ENCODE measurements around the gene RAB6B. TPM values are rescaled to one million over a fixed set of nuclear protein-coding genes. Genes with fewer than 3 reads are reported as not detected.
A peak's percentile ranks its signal among the peaks of the same experiment; 100 is the strongest.

RAB6B gene
- total and polyA plus RNA-seq, 2 of the 8 experiments (the other 6 are each of a cell fraction or from before 2014, with no cell fraction given), result 7.9 to 15.6 TPM

DNA sequence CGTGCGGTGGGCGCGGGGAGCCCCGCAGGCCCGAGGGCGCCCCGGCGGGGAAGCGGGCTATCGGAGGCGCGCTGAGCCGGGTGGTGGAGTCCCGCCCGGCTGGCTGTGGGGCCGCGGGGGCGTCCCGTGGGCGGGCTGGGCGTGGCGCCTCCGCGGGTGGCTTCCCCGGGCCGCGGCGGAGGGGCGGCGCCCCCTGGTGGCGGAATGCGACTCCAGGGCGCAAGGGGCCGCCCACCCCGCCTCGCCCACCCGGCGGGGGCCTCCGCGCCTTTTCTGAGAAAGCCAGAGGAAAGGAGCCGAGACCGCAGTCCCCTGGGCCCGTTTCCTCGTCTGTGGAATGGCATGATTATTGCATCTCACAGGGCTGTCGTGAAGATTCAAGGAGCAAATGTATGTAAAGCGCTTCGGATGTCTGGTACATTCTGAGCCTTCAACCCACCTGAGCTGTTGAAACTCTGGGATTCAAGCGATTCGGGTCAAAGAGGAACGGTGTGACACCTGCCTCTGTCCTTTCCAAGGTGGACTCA, 31.9 kb upstream of the RAB6B start (continued):
- TF ChIP-seq BACH1 (IDR thresholded peaks at IDR 0.05; ENCODE audit: low read length), result 0 out of 2 replicates have a peak, but pooled peaks have one; percentile 27
- TF ChIP-seq ZNF274 (IDR thresholded peaks at IDR 0.05; ENCODE audit: borderline replicate concordance, extremely low read depth, low read length), result no peak
- TF ChIP-seq, protein P1, sequence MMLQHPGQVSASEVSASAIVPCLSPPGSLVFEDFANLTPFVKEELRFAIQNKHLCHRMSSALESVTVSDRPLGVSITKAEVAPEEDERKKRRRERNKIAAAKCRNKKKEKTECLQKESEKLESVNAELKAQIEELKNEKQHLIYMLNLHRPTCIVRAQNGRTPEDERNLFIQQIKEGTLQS (IDR thresholded peaks at IDR 0.05; ENCODE audit: insufficient read depth, low read depth, low read length), result no peak
- TF ChIP-seq POU5F1 (IDR thresholded peaks at IDR 0.05; ENCODE audit: low read depth, low read length), result no peak
- no peak for TF ChIP-seq CTBP2 (IDR thresholded peaks at IDR 0.05; ENCODE audit: borderline replicate concordance, insufficient read depth, insufficient read length, low read length)
- TF ChIP-seq JUND (IDR thresholded peaks at IDR 0.05; ENCODE audit: low read length), result no peak
- no peak for TF ChIP-seq TAF7 (optimal IDR thresholded peaks at IDR 0.05; ENCODE audit: borderline replicate concordance, low read depth, low read length)
- TF ChIP-seq CBX5 (IDR thresholded peaks at IDR 0.05; ENCODE audit: low read depth, low read length), result no peak
- no peak for TF ChIP-seq YY1 (IDR thresholded peaks at IDR 0.05; ENCODE audit: low read depth, low read length)
- TF ChIP-seq KDM4A (IDR thresholded peaks at IDR 0.05; ENCODE audit: low read depth, low read length, severe bottlenecking), result peak; percentile 78
- TF ChIP-seq, protein P2, sequence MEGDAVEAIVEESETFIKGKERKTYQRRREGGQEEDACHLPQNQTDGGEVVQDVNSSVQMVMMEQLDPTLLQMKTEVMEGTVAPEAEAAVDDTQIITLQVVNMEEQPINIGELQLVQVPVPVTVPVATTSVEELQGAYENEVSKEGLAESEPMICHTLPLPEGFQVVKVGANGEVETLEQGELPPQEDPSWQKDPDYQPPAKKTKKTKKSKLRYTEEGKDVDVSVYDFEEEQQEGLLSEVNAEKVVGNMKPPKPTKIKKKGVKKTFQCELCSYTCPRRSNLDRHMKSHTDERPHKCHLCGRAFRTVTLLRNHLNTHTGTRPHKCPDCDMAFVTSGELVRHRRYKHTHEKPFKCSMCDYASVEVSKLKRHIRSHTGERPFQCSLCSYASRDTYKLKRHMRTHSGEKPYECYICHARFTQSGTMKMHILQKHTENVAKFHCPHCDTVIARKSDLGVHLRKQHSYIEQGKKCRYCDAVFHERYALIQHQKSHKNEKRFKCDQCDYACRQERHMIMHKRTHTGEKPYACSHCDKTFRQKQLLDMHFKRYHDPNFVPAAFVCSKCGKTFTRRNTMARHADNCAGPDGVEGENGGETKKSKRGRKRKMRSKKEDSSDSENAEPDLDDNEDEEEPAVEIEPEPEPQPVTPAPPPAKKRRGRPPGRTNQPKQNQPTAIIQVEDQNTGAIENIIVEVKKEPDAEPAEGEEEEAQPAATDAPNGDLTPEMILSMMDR (IDR thresholded peaks at IDR 0.05; ENCODE audit: control extremely low read depth in 1 of 3, insufficient read depth in 1 of 3, low read depth in 1 of 3, low read length in 3 of 3), result peak; percentile 58 to 77 (median 74)
- no peak for TF ChIP-seq NANOG (IDR thresholded peaks at IDR 0.05; ENCODE audit: insufficient read depth, low read depth, low read length, poor library complexity, severe bottlenecking)
- TF ChIP-seq SAP30 (IDR thresholded peaks at IDR 0.05; ENCODE audit: insufficient read depth, insufficient replicate concordance, low read length), result no peak
- TF ChIP-seq TAF1 (IDR thresholded peaks at IDR 0.05; ENCODE audit: low read depth, low read length), result no peak
- TF ChIP-seq CREB1 (IDR thresholded peaks at IDR 0.05), result no peak
- TF ChIP-seq, protein P3, sequence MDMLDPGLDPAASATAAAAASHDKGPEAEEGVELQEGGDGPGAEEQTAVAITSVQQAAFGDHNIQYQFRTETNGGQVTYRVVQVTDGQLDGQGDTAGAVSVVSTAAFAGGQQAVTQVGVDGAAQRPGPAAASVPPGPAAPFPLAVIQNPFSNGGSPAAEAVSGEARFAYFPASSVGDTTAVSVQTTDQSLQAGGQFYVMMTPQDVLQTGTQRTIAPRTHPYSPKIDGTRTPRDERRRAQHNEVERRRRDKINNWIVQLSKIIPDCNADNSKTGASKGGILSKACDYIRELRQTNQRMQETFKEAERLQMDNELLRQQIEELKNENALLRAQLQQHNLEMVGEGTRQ (IDR thresholded peaks at IDR 0.05; ENCODE audit: low read length), result no peak
- no peak for TF ChIP-seq CHD1 (IDR thresholded peaks at IDR 0.05; ENCODE audit: low read depth, low read length)
- no peak for TF ChIP-seq TCF12 (IDR thresholded peaks at IDR 0.05; ENCODE audit: low read depth, low read length)
- peak; percentile 55; the same call in 1 of the 2 replicates for TF ChIP-seq TEAD4 (IDR thresholded peaks at IDR 0.05; ENCODE audit: low read depth, low read length)
- no peak for TF ChIP-seq TBP (IDR thresholded peaks at IDR 0.05; ENCODE audit: low read depth, low read length)
- no peak for TF ChIP-seq SIN3A (conservative IDR thresholded peaks at IDR 0.05 in 1 of 2, IDR thresholded peaks at IDR 0.05 in 1 of 2; ENCODE audit: low read depth in 1 of 2, low read length in 2 of 2)

Data from H1 (cell line).